KBM-7 (cell line): ENCODE measurements around the gene PMPCA.

Experiments
- DNase-seq: peaks from one replicate; pipeline ENCODE4 v3.0.0-alpha.2; 2015
- in situ Hi-C: fragments of 300-500 bp; cut with MboI; formaldehyde crosslinking; loops from 2 replicates; pipeline ENCODE4 v1.14.3; 2020; ENCODE audit warnings: low sequenced_read_pairs, low pct_unique_long_range_greater_than_20kb, mixed read lengths

PMPCA gene

DNA sequence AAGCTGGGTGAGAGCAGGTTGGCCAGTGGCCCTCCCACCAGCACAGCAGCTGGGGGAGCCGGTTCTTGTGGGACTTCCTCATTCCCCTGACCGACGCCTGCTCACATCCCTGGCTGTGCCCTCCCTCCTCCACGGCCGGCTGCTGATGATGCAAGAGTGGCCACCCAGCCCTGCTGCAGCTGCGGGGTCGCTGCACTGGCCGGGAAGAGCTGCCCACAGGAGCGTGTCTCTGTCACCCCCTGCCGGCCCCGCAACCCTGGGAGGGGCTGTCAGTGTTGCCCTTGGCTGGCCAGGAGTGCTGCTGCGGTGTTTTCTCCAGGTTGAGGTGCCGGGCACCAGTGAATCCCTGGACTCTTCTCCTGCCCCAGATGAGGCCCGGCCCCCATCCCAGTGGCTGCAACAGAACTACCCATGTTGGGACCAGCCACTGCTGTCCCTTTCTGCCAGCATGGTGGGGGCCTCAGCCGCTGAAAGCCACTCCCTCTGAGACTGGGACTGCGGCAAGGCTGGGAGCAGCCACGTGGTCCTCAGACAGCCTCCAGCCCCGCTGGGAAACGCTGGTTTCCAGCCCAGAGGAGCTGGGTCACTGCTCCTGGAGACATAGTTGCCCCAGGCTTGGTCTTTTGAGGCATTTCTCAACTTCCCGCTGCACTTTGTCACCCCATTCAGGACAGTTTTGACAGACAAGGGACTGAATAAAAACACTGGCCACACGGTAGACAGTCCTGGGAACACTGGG lies 37.7 kb upstream of the PMPCA start:
- peak; percentile 88 for DNase-seq
- in situ Hi-C loops = no loop called here

DNA sequence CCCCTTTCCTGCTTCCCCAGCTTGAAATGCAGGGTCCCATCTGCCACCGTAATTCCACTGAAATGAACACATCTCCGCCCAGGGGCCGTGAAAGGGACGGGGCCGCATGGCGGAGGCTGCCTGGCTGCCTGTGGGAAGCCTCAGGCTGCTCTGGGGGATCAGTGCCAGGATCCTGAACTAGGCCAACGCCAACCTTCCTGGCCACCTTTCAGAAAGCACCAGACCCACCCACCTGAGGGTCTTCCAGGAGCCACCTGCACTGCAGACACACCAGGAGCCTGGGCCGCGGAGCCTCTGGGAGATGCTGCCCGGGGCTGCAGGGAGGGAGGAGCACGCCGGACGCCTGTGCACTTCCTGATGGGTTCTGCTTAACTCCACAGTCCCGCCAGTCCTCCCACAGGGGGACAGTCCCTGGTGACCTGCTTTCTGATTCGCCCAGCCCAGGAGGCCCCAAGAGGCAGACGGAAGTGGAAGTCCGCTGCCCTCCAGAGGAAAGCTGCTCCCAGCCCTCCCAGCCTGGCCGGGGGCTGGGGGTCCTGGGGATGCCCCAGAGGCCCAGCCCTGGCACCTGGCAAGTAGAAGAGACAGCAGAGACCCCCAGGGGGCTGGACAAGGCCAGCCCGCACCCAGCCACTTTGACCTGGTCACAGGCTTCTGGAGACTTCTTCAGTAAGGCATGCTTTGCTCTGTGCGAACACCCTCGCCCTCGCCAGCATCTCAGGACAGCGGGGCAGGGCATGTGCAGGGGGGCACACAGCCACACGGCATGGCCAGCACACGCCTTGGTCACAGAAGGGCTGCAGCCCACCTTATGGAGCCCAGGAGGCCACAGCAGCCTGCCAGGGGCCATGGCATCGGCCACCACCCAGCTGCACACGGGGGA lies 36.9 kb upstream of the PMPCA start, which contains the start of gene CARD9:
Gene CARD9, minus strand, starts transcription at position 370 of the 883 bp plus-strand sequence. CDS start 1,591 bp downstream, outside the sequence.
- in situ Hi-C loops = no loop called here
- peak; percentile 42 for DNase-seq

DNA sequence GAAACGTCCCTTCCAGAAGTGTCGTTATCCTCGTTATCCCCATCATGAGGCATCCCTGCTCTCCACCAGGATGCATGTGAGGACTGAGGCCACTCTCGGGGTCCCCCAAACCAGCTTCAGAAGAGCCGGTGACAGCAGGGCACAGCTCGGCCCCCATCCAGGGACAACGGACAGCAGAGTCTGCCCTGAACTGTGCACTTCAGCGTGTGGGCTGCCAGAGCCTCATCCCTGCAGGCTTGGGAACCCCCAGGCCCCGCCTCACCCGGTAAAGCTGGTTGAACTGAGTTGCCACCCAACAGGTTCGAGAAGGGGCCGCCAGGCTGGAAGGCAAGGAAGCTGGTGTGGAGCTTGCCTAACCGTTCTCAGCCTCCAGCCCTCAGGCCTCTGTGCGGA lies 36.3 kb upstream of the PMPCA start:
- in situ Hi-C loops = no loop called here
- DNase-seq = no peak

DNA sequence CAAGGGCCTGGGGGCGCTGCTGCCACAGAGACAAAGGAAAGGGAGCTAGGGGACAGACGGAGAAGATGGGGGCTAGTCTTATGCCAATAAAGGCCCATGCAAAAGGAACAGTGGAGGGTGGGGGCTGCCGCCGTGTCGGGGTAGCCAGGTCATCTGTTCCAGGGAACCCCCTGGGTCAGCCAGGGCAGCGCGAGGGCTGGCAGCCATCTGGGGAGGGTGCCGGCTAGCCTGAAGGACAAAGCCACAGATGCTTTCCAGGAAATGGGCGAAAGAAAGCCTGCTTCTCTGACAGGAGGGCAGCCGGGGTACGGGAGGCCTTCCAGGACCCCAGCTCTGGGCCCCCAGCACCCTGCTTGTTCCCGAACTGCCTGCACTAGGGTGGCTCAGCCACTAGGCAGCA lies 35.4 kb upstream of the PMPCA start:
- no peak for DNase-seq
- in situ Hi-C loops = no loop called here

DNA sequence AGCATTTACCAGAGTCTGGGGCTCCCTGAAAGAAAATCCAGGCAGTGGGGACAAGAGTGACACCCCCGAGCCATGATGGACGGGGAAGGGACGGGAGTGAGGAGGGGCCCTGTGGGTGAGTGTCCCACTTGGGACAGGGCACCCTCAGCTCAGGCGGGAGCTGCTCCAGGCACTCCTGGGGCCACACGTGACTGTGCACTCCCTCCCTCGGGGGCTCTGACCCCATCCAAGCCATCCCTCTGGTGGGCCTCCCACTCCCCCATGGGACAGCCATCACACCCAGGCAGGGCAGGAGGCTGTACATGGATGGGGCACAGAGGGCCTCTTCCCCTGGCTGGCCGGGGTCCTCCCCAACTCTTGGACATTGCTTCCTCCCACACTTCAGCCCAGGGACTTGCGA lies 34.0 kb upstream of the PMPCA start:
- DNase-seq = no peak
- in situ Hi-C loops = no loop called here

DNA sequence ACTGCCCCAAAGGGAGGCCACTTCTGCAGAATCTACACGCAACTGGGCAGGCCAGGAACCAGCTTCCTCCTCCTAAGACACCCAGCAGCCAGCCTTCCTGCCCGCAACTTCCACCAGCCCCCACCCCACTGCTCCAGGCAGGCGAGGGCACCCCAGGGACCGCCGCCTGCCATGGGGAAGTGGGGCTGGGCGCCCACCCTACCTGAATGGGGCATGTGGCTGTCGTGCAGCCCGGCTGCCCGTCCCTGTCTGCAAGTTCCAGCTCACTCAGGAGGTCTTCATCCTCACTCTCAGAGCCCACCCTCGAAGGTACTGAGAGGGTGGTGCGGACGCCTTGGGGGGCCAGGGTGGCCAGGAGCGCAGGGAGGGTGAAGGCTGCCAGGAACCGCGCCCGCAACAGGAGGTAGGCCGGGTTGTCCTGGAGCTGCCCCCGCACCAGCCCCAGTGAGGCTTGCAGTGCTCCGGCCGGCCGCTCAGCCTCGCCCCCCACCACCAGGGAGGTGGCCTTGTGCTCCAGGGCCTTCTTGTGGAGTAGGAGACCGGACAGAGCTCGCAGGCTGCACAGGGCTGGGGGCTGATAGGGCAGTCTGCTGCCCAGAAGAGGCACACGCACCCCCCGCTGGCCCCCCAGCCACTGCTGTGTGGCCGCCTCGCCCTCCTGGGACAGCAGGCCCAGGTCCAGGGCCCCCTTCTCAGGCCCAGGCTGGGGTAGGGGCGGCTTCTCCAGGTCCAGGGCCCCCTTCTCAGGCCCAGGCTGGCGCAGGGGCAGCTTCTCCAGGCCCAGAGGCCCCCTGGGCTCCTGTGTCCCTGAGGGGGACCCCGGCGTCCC lies 32.9 kb upstream of the PMPCA start:
- no peak for DNase-seq
- in situ Hi-C loops = no loop called here

DNA sequence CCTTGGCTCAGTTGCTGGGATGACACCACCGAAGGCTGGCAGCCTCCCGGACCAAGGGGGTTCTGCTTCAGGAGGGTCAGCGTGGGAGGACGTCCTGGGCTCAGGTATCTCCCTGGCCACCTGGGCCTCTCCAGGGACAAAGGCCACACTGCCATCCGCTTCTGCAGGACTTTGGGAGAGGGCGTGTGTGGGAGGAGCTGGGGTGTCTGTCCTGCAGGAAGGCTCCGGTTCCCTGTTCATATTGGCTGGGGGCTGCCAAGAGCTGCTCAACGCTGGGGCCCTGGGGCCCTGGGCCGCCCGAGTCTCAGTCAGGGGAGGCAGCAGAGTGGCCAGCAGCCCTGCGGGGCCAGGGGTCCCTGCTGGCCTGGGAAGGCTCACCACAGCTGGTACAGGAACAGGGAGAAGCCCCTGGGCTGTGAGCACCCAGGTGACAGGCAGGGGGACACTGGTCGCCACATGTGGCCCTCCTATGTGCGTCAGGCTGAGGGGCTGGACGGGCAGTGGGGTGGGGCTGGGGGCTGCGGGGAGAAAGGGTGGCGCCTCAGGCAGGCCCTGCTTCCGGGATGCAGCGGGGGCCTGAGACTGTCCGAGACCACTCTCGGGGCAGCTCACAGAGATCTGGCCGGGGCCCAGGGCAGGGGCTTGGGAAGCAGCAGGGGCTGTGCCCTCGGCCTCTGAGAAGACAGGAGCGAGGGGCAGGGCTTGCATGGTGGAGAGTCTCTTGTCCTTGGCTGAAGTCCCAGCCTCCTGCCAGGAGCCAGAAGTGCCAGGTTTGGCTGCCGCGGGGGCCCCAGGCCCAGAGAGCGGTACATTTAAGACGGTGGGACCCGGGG lies 32.1 kb upstream of the PMPCA start:
- in situ Hi-C loops = no loop called here
- DNase-seq = no peak

DNA sequence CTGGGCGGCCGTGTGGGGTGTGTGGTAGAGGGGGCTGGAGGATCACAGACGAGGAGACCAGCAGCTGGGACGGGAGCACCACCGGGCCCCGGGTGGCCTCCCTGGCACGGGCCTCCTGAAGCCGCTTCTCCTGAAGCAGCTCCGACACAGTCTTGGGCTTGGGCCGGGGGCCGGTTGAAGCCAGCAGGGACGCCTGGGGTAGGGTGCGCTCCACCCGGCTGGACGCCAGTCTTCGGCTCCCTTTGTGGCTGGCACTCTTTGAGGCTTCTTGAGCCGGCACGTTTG lies 31.5 kb upstream of the PMPCA start:
- DNase-seq = no peak
- in situ Hi-C loops = no loop called here

DNA sequence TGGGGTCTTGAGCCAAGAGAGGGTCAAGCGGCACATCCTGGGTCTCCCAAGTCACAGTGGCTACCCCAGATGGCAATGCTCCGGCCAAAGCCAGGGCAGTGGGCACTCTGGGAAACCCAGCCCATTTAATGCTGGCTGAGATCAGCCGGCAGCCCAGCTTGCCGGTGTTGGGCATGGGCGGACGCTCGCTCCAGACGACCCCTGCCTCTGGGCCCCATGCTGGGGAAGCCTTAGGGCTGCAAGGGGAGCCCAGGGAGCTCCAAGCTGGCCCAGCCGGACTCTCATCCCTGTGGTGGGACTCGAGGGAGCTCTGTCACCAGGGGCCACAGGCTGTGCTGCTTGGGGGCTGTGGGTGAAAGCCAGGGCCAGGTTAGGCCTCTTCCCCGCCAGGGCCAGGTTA lies 31.1 kb upstream of the PMPCA start:
- DNase-seq = no peak
- in situ Hi-C loops = no loop called here

DNA sequence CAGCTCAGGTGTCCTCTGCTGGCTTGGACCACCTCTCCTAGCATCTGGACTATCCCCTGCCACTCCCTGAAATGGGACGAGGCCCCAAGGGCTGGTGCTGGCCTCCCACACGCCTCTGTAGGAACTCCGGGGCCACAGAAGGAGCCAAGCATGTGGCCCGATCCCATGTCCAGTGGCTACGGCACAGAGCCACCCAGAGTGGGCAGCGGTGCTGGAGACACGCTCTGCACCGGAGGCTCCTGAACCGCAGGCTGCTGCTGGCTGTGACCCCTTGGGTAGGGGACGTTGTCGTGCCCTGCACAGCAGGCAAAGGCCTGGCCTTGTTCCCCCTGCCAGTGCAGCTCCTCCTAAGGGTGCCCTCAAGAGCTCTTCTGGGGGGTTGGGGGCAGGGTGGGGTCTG lies 30.6 kb upstream of the PMPCA start:
- DNase-seq = no peak
- in situ Hi-C loops = no loop called here

DNA sequence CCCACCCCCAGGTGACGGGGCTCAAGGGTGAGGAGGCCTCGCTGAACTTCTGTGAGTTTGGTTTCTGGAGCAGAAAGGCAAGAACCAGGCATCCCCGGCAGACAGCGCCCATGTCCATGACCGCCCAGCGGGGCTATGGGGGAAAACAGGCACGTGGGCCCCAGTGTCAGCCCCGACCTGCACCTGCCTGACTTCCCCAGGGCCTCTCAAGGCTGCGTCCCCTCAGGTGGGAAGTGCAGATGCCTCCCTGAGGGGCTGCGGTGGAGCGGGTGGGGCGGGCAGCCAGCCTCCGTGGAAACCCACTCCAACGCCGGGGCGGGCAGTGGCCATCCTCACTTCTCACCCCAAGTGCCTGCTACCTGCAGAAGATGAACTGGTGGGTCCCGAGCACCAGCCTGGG lies 30.1 kb upstream of the PMPCA start:
- DNase-seq = no peak
- in situ Hi-C loops = no loop called here

DNA sequence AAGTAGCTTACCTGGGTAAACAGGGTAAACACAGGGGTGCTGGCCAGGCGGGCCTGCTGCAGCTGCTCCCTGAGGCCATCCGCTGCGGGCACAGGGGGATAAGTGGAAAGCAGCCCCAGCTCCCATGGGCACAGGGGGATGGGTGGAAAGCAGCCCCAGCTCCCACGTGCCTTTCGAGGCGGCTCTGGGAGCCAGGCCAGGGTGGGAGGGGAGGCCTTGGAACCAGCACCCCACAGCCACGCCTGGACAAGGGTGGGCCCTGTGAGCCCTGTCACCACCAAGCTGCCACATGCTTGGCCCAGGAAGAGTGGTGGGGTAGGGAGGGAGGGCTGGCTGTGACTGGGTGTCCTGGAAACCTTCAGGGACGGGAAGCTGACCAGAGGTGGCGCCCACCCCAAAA lies 29.1 kb upstream of the PMPCA start:
- in situ Hi-C loops = no loop called here
- DNase-seq = no peak

DNA sequence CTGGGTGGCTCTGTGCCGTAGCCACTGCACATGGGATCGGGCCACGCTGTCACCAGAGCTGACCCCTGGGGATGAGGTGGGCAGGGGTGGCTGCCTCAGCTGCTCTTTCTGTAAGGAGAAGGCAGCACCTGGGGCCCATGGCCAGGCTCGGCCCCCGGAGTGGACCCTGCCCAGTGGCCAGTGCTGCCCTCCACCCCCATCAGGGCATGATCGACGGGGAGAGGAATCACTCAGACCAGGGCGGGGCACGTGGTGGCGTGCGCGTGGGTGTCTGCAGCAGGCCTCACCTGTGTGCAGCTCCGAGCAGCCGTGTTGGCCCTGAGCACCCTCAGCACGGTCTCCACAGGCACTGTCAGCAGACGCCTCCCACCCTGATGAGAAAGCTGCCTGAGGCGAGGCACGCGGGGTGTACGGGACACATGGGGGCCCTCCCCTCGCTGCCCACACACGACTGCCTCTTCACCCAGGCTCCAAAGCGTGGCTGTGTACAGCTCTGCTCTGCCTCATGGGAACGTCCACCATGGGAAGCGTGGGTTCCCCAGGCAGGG lies 28.4 kb upstream of the PMPCA start:
- in situ Hi-C loops = no loop called here

DNA sequence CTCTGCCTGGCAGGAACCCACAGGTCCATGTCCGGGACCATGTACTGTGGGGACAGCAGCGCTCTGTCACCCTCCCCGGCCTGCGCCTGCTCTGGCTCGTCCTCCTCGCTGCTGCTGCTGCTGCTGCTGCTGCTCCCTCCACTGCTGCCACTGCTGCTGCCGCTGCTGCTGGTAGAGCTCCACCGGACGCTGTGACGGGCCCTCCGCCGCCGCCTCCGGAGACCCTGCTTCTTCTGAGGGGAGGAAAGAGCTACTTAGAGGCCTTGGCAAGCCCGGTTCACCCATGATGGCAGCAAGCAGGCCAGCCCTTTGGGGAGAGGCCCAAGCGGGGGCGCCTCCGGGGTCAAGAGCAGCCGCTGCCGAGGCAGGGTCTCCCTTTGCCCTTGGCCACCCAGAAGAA lies 27.0 kb upstream of the PMPCA start:
- no peak for DNase-seq
- in situ Hi-C loops = no loop called here

More for the DNA sequence above, 28.4 kb upstream of the PMPCA start:
- no peak for DNase-seq

DNA sequence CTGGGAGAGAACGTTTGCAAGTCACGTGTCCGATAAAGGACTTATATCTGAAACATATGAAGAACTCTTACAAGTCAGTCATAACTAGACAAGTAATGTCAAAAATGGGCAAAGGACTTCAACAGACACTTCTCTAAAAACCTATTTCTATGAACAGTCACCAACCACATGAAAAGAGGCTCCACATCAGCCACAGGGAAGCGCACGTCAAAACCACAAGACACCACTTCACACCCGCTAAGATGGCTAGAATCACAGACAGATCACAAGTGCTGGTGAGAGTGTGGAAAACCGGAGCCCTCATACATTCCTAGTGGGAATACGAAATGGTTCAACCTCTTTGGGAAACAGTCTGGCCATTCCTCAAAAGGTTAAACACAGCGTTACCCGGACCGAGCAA lies 25.4 kb upstream of the PMPCA start:
- in situ Hi-C loops = no loop called here
- no peak for DNase-seq

DNA sequence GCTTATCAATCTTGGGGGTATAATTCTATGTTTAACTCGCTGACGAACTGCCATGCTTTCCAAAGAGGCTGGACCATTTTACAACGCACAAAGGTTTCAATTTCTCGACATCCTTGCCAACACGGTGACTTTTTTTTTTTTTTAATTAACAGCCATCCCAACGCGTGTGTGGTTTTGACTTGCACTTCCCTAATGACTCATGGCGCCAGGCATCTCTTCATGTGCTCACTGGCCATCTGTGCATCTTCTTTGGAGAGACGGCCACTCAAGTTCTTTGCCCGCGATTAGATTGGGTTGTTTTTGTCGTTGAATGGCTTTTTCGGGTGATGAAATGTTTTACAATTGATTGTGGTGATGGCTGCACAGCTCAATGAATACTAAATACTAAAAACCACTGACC lies 24.4 kb upstream of the PMPCA start:
- in situ Hi-C loops = no loop called here
- DNase-seq = no peak

DNA sequence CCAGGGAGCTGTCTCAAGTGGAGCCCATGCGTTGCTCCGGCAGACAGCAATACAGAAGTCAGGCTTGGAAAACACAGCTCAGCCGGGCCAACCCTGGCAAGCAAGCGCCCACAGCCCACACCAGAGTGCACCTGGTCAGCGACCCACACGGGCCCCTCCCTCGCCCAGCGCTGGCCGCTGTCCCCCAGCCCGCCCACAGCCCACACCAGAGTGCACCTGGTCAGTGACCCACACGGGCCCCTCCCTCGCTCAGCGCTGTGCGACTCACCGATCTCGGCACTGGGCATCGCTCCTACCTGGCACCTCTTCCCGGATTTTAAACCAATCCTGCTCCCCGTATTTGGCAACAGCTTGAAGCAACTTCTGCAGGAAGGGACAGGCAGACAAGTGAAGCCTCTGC lies 23.2 kb upstream of the PMPCA start:
- in situ Hi-C loops = no loop called here
- DNase-seq = no peak

DNA sequence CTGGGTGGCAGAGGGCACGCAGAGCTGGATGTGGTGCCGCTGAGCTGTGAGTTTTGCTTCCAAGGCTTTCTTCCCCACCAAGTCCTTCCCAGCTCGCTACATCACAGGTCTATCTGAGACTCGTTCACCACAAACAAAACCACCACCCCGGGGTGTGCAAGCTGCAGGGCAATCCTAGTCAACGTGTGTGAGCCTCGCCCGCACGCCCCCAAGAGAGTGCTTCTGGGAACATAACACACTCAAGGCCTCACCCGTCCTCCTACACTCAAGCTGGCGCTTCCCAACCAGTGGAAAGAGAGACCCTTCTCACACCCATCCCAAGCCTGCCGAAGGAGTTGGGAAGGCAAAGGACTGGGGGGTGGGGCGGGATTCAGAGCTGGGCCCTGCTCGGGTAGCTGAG lies 21.1 kb upstream of the PMPCA start:
- in situ Hi-C loops = no loop called here
- DNase-seq = no peak
